ENCODE measurements around the gene GNAZ. TPM values are rescaled to one million over a fixed set of nuclear protein-coding genes. Genes with fewer than 3 reads are reported as not detected.

GNAZ gene
- total RNA-seq, 4 donors from 2014 or later = 4.2 to 8.2 (median 4.8) TPM

GRCh38 chr22:23068832-23069385 lies 1.4 kb upstream of the GNAZ start:
- no peaks in the 10 kb centered on the region for H3K36me3 ChIP-seq
- no peak overlapping the region for H3K4me3 ChIP-seq (replicated peaks in 1 of 3)
- no peaks in the 10 kb centered on the region for H3K27me3 ChIP-seq
- intact Hi-C loops (cut with DNase I) = no loop called here
- H3K4me1 ChIP-seq = peaks cover 9 to 13% of the 10 kb centered on the region in 2 donors
- no peak overlapping the region for H3K27ac ChIP-seq
- peak in 1 of 2 donors; percentile 1 for DNase-seq
- 81 to 83% methylated on average over 8 of the region's 8 CpGs for WGBS, 2 donors
- H3K9me3 ChIP-seq = no peaks in the 10 kb centered on the region
- TF ChIP-seq POLR2A (IDR thresholded peaks at IDR 0.05) (no peak), CTCF (IDR thresholded peaks at IDR 0.05) (no peak)

- Histone ChIP-seq H3K4me3 (replicated peaks in 1 of 3) (peak overlapping the region; percentile 14 to 45 (median 21)), H3K27ac (no peak overlapping the region), H3K4me1 (peaks cover 9 to 13% of the 10 kb centered on the region in 2 donors), H3K9me3 (no peaks in the 10 kb centered on the region), H3K36me3 (no peaks in the 10 kb centered on the region), H3K27me3 (no peaks in the 10 kb centered on the region)
- peak; percentile 91 to 92 for DNase-seq
- 3% methylated on average over 20 to 21 of the region's 74 CpGs for WGBS, 2 donors
- intact Hi-C loops (cut with DNase I) = no loop called here
- TF ChIP-seq POLR2A (IDR thresholded peaks at IDR 0.05) (no peak), CTCF (IDR thresholded peaks at IDR 0.05) (no peak)
Observed at GRCh38 chr22:23069502-23070357, 589 bp upstream of the GNAZ start.

- Histone ChIP-seq H3K4me1 (peaks cover 9 to 13% of the 10 kb centered on the region in 2 donors), H3K27me3 (no peaks in the 10 kb centered on the region), H3K9me3 (no peaks in the 10 kb centered on the region), H3K4me3 (replicated peaks in 1 of 3) (no peak overlapping the region), H3K36me3 (no peaks in the 10 kb centered on the region), H3K27ac (no peak overlapping the region)
- TF ChIP-seq CTCF (IDR thresholded peaks at IDR 0.05) (no peak), POLR2A (IDR thresholded peaks at IDR 0.05) (no peak)
- DNase-seq = no peak
- intact Hi-C loops (cut with DNase I) = no loop called here
- WGBS, 2 donors = 71 to 78% methylated on average over 28 to 29 of the region's 29 CpGs
Observed at GRCh38 chr22:23071230-23072076, 1.1 kb downstream of the GNAZ start.

GRCh38 chr22:23072077-23072910 lies 2.0 kb downstream of the GNAZ start:
- 93 to 95% methylated on average over 8 to 11 of the region's 11 CpGs for WGBS, 2 donors
- Histone ChIP-seq H3K27me3 (no peaks in the 10 kb centered on the region), H3K36me3 (no peaks in the 10 kb centered on the region), H3K27ac (no peak overlapping the region), H3K4me1 (peaks cover 9 to 13% of the 10 kb centered on the region in 2 donors), H3K9me3 (no peaks in the 10 kb centered on the region), H3K4me3 (replicated peaks in 1 of 3) (no peak overlapping the region)
- no peak for DNase-seq
- TF ChIP-seq CTCF (IDR thresholded peaks at IDR 0.05) = no peak
- no peak for TF ChIP-seq POLR2A (IDR thresholded peaks at IDR 0.05)
- intact Hi-C loops (cut with DNase I) = no loop called here

Measured in thyroid gland (tissue), 4 donors.